Measurements from ENCODE around the gene AMZ2. TPM values are rescaled to one million over a fixed set of nuclear protein-coding genes. Genes with fewer than 3 reads are reported as not detected.
"Not testable (repeated sequence)": the region's sequence is repeated elsewhere in the genome, so short reads cannot be mapped to it uniquely, and the experiment has no call there.

AMZ2 gene
- total RNA-seq, 2 experiments from 2014 or later: 119 to 150 TPM

GRCh38 chr17:68265833-68266232 lies 18.0 kb downstream of the AMZ2 start:
- intact Hi-C loops (cut with DNase I, micrococcal nuclease); H3K4me1 Mint-ChIP-seq; H3K27me3 Mint-ChIP-seq; H3K9me3 Mint-ChIP-seq (ENCODE audit: low read depth); POLR2A ChIA-PET; H3K27ac Mint-ChIP-seq; ATAC-seq; DNase-seq; H3K4me3 Mint-ChIP-seq: not testable (repeated sequence)
- peaks cover 11% of the 10 kb centered on the region for H3K36me3 Mint-ChIP-seq (ENCODE audit: low read depth)
- CTCF ChIA-PET: interaction anchor here (0.7 to 7.1 kb wide), 6 partner anchors 34 to 198 kb away, joined by 3 to 112 read pairs (median 4); no protein-coding TSS in a partner anchor

GRCh38 chr17:68273722-68274121 lies 25.9 kb downstream of the AMZ2 start:
- no peak for ATAC-seq
- DNase-seq: no peak
- intact Hi-C loops (cut with DNase I, micrococcal nuclease): no loop called here
- CTCF ChIA-PET: interaction anchor here (0.8 kb wide), 1 partner anchor 158 kb away, joined by 4 read pairs; no protein-coding TSS in a partner anchor
- Mint-ChIP-seq H3K9me3 (ENCODE audit: low read depth) (peaks cover 4% of the 10 kb centered on the region), H3K4me3 (no peak overlapping the region), H3K4me1 (no peaks in the 10 kb centered on the region), H3K36me3 (ENCODE audit: low read depth) (peaks cover 41% of the 10 kb centered on the region), H3K27ac (no peak overlapping the region), H3K27me3 (no peaks in the 10 kb centered on the region)
- POLR2A ChIA-PET: no interaction called here

GRCh38 chr17:68276339-68276738 lies 28.5 kb downstream of the AMZ2 start:
- DNase-seq; H3K27ac Mint-ChIP-seq; ATAC-seq; H3K27me3 Mint-ChIP-seq; H3K4me1 Mint-ChIP-seq; H3K9me3 Mint-ChIP-seq (ENCODE audit: low read depth); H3K4me3 Mint-ChIP-seq; POLR2A ChIA-PET; intact Hi-C loops (cut with DNase I, micrococcal nuclease): not testable (repeated sequence)
- peaks cover 46% of the 10 kb centered on the region for H3K36me3 Mint-ChIP-seq (ENCODE audit: low read depth)
- CTCF ChIA-PET: interaction anchor here (1.3 kb wide), 1 partner anchor 188 kb away, joined by 3 read pairs; no protein-coding TSS in a partner anchor

GRCh38 chr17:68277807-68278206 lies 30.0 kb downstream of the AMZ2 start:
- ATAC-seq (no peak), DNase-seq (no peak)
- H3K4me3 Mint-ChIP-seq: no peak overlapping the region
- no peak overlapping the region for H3K27ac Mint-ChIP-seq
- ChIA-PET CTCF (no interaction called here), POLR2A (interaction anchor here (0.6 kb wide), 1 partner anchor 156 kb away, joined by 5 read pairs; no protein-coding TSS in a partner anchor)
- no peaks in the 10 kb centered on the region for H3K27me3 Mint-ChIP-seq
- peaks cover 2% of the 10 kb centered on the region for H3K4me1 Mint-ChIP-seq
- intact Hi-C loops (cut with DNase I, micrococcal nuclease): no loop called here
- H3K9me3 Mint-ChIP-seq (ENCODE audit: low read depth): peaks cover 4% of the 10 kb centered on the region
- peaks cover 44% of the 10 kb centered on the region for H3K36me3 Mint-ChIP-seq (ENCODE audit: low read depth)

- H3K4me3 Mint-ChIP-seq; H3K27me3 Mint-ChIP-seq; DNase-seq; CTCF ChIA-PET; ATAC-seq; H3K4me1 Mint-ChIP-seq; intact Hi-C loops (cut with DNase I, micrococcal nuclease); POLR2A ChIA-PET; H3K9me3 Mint-ChIP-seq (ENCODE audit: low read depth); H3K27ac Mint-ChIP-seq: not testable (repeated sequence)
- H3K36me3 Mint-ChIP-seq (ENCODE audit: low read depth): peaks cover 32% of the 10 kb centered on the region
These were observed 34.1 kb downstream of the AMZ2 start for GRCh38 chr17:68281965-68282364.

- H3K36me3 Mint-ChIP-seq (ENCODE audit: low read depth): peaks cover 4% of the 10 kb centered on the region
- H3K27ac Mint-ChIP-seq: peak overlapping the region; percentile 15
- H3K9me3 Mint-ChIP-seq (ENCODE audit: low read depth): no peaks in the 10 kb centered on the region
- intact Hi-C loops (cut with DNase I, micrococcal nuclease): no loop called here
- POLR2A ChIA-PET: no interaction called here
- CTCF ChIA-PET: interaction anchor here (0.6 to 2.7 kb wide), 6 partner anchors 24 to 152 kb away, joined by 3 to 10 read pairs (median 4); no protein-coding TSS in a partner anchor
- no peak for DNase-seq
- peaks cover 41% of the 10 kb centered on the region for H3K4me1 Mint-ChIP-seq
- no peak for ATAC-seq
- H3K4me3 Mint-ChIP-seq: no peak overlapping the region
- no peaks in the 10 kb centered on the region for H3K27me3 Mint-ChIP-seq
These were observed 40.5 kb downstream of the AMZ2 start for GRCh38 chr17:68288375-68288774.

GRCh38 chr17:68288804-68289203 lies 41.0 kb downstream of the AMZ2 start:
- ATAC-seq: no peak
- DNase-seq: peak; percentile 42
- peak overlapping the region; percentile 47 for H3K4me3 Mint-ChIP-seq
- H3K4me1 Mint-ChIP-seq: peaks cover 43% of the 10 kb centered on the region
- CTCF ChIA-PET: interaction anchor here (0.6 to 2.7 kb wide), 7 partner anchors 25 to 151 kb away, joined by 3 to 10 read pairs (median 5); no protein-coding TSS in a partner anchor
- peak overlapping the region; percentile 15 for H3K27ac Mint-ChIP-seq
- POLR2A ChIA-PET: interaction anchor here (1.5 kb wide), 1 partner anchor 14 kb away, joined by 3 read pairs; no protein-coding TSS in a partner anchor
- no peaks in the 10 kb centered on the region for H3K27me3 Mint-ChIP-seq
- H3K9me3 Mint-ChIP-seq (ENCODE audit: low read depth): no peaks in the 10 kb centered on the region
- peaks cover 4% of the 10 kb centered on the region for H3K36me3 Mint-ChIP-seq (ENCODE audit: low read depth)
- intact Hi-C loops (cut with DNase I, micrococcal nuclease): no loop called here

GRCh38 chr17:68289473-68289872 lies 41.6 kb downstream of the AMZ2 start:
- ChIA-PET CTCF (interaction anchor here (0.7 to 2.7 kb wide), 5 partner anchors 30 to 151 kb away, joined by 3 to 10 read pairs (median 5); no protein-coding TSS in a partner anchor), POLR2A (interaction anchor here (0.6 to 1.5 kb wide), 3 partner anchors 14 to 254 kb away, joined by 3 to 4 read pairs (median 4); partner anchors contain the start of gene KPNA2)
- H3K4me3 Mint-ChIP-seq: peak overlapping the region; percentile 95
- no peak for DNase-seq
- no peaks in the 10 kb centered on the region for H3K27me3 Mint-ChIP-seq
- no peak for ATAC-seq
- intact Hi-C loops (cut with DNase I, micrococcal nuclease): no loop called here
- peak overlapping the region; percentile 96 for H3K27ac Mint-ChIP-seq
- H3K36me3 Mint-ChIP-seq (ENCODE audit: low read depth): peaks cover 4% of the 10 kb centered on the region
- peaks cover 49% of the 10 kb centered on the region for H3K4me1 Mint-ChIP-seq
- no peaks in the 10 kb centered on the region for H3K9me3 Mint-ChIP-seq (ENCODE audit: low read depth)

- Mint-ChIP-seq H3K27ac (peak overlapping the region; percentile 96), H3K4me3 (peak overlapping the region; percentile 95), H3K36me3 (ENCODE audit: low read depth) (peaks cover 4% of the 10 kb centered on the region), H3K27me3 (no peaks in the 10 kb centered on the region), H3K4me1 (peaks cover 53% of the 10 kb centered on the region), H3K9me3 (ENCODE audit: low read depth) (no peaks in the 10 kb centered on the region)
- DNase-seq (no peak), ATAC-seq (no peak)
- intact Hi-C loops (cut with DNase I, micrococcal nuclease): loop anchor here (2.0 to 5.0 kb wide), 4 partner anchors 57 to 255 kb away; partner anchors contain the start of gene KPNA2 (in 1 of the 2)
- ChIA-PET POLR2A (interaction anchor here (0.6 to 1.5 kb wide), 4 partner anchors 13 to 254 kb away, joined by 3 to 4 read pairs (median 4); partner anchors contain the start of gene KPNA2), CTCF (interaction anchor here (0.6 to 2.7 kb wide), 6 partner anchors 30 to 207 kb away, joined by 3 to 10 read pairs (median 4); no protein-coding TSS in a partner anchor)
These were observed 42.1 kb downstream of the AMZ2 start for GRCh38 chr17:68289936-68290267.

GRCh38 chr17:68290268-68290954 lies 42.6 kb downstream of the AMZ2 start:
- H3K27me3 Mint-ChIP-seq: no peaks in the 10 kb centered on the region
- intact Hi-C loops (cut with DNase I, micrococcal nuclease): loop anchor here (2.0 to 5.0 kb wide), 4 partner anchors 56 to 256 kb away; partner anchors contain the start of gene KPNA2 (in 1 of the 2)
- H3K4me1 Mint-ChIP-seq: peaks cover 58% of the 10 kb centered on the region
- H3K27ac Mint-ChIP-seq: peak overlapping the region; percentile 96
- H3K36me3 Mint-ChIP-seq (ENCODE audit: low read depth): peaks cover 4% of the 10 kb centered on the region
- DNase-seq: peak; percentile 69
- H3K9me3 Mint-ChIP-seq (ENCODE audit: low read depth): no peaks in the 10 kb centered on the region
- ChIA-PET POLR2A (interaction anchor here (0.6 to 2.5 kb wide), 7 partner anchors 13 to 255 kb away, joined by 3 to 9 read pairs (median 3); partner anchors contain the start of genes AMZ2 and KPNA2), CTCF (interaction anchor here (0.6 to 2.7 kb wide), 6 partner anchors 20 to 207 kb away, joined by 3 to 10 read pairs (median 4); no protein-coding TSS in a partner anchor)
- peak overlapping the region; percentile 95 for H3K4me3 Mint-ChIP-seq
- peak; percentile 1 for ATAC-seq

Measured in activated CD4-positive, alpha-beta T cell treated with anti-CD3 and anti-CD28 coated beads for 36 hours (primary cell).